GM21447 (cell line): ENCODE data around the gene MSRB1.
"Not testable (repeated sequence)": the region's sequence is repeated elsewhere in the genome, so short reads cannot be mapped to it uniquely, and the experiment has no call there.

Experiments
- ATAC-seq: cut with Tn5 transposase; IDR thresholded peaks from one replicate; pipeline ENCODE4 v1.9.1; 2021; ENCODE audit not compliant: unreplicated experiment

MSRB1 gene

DNA sequence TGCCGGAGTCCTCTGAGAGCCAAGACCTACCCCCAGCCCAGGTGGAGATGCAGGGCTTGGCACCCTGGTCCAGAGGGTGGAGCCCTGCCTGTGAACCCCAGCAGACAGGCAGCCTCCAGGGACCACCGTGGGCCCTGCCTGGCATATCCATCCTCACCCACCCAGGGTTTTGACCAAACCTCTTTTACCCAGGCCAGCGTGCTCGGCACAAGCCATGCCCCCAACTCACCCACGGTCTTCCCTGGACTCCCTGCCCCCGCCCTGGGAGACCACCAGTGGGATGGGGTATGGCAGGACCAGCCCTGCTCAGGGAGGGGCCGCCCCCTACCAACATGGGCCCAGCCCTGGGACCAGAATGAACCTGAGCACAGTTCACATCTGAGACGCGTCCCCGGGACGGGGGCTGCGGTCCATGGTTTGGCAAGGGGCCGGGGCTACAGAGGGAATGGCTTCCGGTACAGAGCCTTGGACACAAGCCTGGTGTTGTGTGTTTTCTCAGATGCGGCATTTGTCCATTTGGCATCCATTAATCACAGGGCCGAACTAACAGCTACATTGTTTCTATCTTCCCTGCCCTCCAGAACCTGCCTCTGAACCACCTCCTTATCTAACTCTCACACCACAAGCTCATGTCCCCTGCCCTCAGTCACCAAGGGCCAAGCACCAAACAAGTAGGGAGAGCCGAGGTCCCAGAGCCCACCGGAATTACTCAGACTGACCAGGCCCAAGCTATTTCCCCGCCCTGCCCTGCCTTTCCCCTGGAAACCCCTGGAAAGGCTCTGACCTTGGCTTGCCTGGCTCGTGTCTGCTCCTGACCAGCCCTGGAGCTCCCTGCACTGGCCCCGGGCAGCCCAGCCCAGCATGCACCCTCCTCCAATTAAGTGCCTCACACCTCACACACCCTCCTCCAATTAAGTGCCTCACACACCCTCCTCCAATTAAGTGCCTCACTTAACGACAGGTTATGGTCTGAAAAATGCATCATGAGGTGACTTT is 38.9 kb downstream of the MSRB1 start:
- no peak for ATAC-seq

GRCh38 chr16:1903220-1903574 is 39.8 kb downstream of the MSRB1 start:
- no peak for ATAC-seq

DNA sequence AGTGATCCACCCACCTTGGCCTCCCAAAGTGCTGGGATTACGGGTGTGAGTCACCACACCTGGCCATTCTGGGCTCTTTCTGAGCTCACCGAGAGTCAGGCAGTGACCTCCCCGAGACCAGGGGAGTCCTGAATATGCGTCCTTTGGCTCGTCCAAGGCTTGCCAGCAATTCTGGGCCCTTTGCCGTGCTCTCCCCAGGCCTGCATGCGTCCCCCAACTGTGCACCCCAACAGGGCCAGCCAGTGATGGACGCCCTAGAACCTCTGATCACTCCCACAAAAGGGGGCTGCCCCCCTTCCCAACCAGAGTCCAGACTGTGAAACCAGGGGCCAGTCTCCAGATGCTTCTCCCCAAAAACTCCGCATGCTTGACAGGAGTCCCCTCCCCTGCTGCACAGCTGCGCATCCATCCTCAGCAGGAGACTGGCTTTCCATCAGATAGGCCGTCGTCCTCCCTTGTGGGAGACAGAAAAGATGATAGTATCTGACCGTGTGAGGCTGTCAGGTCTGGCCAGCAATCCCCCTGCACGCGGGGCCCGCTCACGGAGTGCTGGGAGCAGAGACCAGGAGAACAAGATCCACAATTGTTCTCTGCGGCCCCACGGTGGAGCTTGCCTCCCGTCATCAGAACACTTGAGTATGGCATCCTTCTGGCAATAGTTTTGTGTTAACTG is 40.3 kb downstream of the MSRB1 start:
- ATAC-seq = no peak

DNA sequence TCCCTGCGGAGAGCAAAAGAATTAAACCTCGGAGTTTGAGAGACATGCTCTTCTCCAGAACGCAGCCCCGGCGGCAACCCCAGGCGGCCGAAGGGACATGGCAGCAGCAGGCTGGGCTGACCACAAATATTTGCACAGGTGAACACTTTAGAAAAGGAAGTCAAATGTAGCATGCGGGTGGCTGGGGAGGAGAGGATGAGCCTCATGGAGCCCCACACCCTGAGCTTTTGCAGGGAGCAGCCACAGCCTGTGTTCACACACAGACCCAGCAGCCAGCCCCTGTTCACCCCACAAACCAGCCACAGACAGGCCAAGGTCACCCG is 42.6 kb downstream of the MSRB1 start:
- no peak for ATAC-seq

- ATAC-seq = no peak
Measured at GRCh38 chr16:1899641-1900451, 43.2 kb downstream of the MSRB1 start.

GRCh38 chr16:1897692-1898091 is 45.3 kb downstream of the MSRB1 start:
- not testable (repeated sequence) for ATAC-seq

- ATAC-seq = no peak
Measured at GRCh38 chr16:1895949-1896675, 46.9 kb downstream of the MSRB1 start.

GRCh38 chr16:1895068-1895467 is 47.9 kb downstream of the MSRB1 start:
- no peak for ATAC-seq

DNA sequence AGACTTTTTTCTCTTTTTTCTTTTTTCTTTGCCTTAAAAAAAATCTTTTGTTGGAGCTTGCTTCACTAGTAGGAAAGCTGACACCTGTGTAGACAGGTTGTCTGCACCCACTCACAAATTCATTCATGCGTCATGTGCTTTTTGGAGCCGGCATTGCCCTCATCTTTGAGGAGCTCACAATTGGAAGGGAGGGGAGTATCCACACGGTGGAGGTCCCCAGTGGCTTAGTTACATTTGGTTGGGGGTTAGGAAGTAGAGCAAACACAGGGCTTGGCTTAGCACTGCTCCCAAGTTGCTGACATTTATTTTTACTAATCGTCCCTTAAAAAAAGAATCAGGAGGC is 52.3 kb downstream of the MSRB1 start:
- ATAC-seq = no peak

DNA sequence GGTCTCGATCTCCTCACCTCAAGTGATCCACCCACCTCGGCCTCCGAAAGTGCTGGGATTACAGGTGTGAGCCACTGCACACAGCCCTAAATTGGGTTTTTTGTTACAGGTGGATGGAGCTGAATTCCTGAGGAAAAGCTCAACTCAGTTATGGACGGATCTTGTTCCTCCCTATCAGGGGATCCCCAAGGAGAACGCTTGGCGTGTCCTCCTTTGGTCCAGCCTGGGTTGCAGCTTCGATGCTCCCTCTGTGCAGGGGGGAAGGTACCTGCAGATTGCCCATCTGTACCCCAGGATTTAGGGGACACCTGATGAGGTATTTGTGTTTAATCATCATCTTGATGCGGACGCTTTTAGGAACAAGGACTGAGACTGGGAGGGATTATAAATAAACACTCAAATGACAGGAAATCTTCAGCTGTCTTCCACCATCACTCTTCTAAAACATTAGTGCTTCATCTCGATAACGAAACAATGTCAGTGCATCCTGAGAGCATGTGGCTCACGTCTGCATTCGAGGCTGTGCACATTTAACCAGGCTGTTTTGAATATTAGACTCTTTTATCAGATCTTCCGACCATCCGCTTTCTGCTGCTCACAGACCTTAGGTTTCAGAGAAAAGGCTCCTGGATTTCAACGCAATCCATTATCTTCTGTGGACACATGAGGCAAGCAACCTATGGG is 52.8 kb downstream of the MSRB1 start:
- no peak for ATAC-seq
